HG03139 (cell line): ENCODE results near the gene ANKRD28.
"Not testable (repeated sequence)": the region's sequence is repeated elsewhere in the genome, so short reads cannot be mapped to it uniquely, and the experiment has no call there.

Experiments
- ATAC-seq: cut with Tn5 transposase; IDR thresholded peaks from one replicate; pipeline ENCODE4 v1.9.1; 2021; ENCODE audit not compliant: unreplicated experiment

The ANKRD28 gene

DNA sequence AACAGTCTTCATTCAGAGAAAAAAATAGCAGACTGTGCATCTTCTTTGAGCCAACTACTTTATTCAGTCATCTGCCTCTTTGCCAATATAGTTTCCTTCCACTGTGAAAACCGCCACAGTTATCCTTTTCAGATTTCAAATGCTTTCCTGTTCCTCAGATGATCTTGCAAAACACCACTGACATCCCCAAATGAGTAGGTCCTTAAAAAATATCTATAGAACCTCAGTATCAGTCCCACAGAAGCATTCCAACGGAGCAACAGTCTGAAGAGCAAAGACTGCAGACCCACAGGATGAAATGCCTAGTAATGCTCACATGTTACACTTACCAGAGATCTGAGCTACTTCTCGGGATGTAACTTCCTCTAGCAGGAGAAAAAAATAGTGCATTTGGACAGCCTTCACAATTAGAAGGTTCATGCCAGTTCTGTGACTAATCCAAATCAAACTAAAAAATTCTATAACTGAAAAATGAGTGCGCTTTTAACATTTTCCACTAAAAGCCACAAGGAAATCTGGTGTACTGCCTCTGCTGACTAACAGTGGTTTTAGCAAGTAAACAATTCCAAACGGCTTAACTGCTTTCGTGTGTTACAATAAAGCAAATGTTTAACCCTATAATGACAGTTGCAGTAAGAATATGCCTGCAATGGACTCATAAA is at the start of gene ANKRD28:
Gene ANKRD28, minus strand, starts transcription at position 338 of the 662 bp plus-strand sequence. CDS start 1,458 bp downstream, outside the sequence.
- ATAC-seq = no peak

DNA sequence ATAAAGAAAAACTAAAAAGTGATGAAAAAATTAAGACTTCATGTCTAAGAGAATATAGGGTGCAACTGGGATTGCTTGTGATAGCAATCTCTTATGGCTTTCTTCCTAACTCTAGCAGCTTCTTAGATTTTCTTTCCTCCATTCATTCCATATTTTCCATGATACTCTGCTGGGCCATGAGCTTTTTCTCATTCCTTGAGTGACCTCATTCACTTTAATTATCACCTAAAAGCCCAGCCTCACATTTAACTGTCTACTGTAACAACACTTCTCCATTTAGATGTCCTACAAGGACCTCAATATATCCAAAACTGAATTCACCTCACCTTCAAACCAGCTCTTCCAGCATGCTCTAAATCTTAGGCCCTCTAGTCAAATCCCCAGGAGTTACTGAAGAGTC is 49.5 kb upstream of the ANKRD28 start:
- ATAC-seq = no peak

DNA sequence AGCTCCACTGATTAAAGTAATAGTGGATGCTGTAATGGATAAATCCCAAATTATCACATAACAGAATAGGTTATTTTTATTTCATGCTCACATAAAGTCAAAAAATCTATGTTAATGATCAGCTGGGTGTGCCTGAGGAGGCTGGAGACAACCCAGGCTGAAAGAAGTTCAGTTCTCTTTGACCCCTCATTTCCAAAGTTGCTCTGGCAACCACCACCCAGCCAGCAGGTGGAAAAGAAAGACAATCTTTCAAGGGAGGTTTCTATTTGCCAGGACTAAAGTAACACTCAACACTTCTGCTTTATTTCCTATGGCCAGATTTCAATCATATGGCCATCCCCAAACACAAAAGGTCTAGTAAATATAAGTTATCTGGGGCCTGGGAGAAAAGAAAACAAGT is 48.8 kb upstream of the ANKRD28 start:
- no peak for ATAC-seq

DNA sequence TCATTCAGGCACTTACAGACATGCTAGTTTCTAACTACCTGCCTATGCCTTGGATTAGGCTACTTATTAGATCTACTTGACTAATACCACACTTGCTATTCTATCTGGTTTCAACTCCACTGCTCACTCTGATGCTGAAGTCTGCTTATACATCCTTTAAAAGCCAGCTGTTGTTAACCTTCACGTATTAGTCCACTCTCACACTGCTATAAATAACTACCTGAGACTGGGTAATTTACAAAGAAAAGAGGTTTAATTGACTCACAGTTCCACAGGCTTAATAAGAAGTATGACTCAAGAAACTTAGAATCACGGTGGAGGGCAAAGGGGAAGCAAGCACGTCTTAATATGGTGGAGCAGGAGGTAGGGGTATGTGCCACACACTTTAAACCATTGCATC is 47.7 kb upstream of the ANKRD28 start:
- ATAC-seq = no peak

DNA sequence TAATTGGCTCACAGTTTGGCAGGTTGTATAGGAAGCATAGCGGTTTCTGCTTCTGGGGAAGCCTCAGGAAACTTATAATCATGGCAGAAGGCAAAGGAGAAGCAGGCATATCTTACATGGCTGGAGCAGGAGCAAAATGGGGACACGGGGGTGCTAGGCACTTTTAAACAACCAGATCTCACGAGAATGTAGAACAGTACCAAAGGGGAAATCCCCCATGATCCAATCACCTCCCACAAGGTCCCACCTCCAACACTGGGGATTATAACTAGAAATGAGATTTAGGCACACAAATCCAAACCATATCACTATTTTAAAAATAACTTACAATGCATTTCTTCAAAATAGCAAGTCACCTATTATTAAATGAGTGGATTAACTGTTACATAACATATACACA is 47.1 kb upstream of the ANKRD28 start:
- ATAC-seq = no peak

DNA sequence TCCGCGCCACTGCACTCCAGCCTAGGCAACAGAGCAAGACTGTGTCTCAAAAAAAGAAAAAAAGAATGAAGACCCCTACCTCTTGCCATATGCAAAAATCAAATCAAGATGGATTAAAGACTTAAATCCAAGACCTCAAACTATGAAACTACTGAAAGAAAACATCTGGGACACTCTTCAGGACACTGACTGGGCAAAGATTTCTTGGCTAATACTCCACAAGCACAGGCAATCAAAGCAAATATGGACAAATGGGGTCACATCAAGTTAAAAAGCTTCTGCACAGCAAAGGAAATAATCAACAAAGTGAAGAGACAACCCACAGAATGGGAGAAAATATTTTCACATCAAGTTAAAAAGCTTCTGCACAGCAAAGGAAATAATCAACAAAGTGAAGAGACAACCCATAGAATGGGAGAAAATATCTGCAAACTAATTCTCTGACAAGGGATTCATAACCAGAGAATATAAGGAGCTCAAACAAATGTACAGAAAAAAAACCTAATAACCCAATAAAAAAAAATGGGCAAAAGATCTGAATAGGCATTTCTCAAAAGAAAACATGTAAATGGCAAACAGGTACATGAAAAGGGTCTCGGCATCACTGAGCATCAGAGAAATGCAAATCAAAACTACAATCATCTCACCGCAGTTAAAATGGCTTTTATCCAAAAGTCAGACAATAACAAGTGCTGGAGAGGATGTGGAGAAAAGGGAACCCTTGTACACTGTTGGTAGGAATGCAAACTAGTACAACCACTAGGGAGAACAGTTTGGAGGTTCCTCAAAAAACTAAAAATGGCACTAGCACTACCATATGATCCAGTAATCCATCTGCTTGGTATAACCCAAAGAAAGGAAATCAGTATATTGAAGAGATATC is 43.6 kb upstream of the ANKRD28 start:
- not testable (repeated sequence) for ATAC-seq

DNA sequence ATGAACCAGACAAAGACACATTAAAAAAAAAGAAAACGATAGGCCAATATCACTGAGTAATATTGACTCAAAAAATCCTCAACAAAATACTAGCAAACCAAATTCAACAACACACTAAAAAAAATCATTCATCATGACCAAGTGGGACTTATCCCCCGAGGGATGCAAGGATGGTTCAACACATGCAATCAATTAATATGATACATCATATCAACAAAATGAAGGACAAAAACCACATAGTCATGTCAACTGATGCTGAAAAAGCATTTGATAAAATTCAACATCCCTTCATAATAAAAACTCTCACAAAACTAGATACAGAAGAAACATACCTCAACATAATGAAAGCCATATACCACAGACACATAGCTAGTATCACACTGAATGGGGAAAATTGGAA is 41.8 kb upstream of the ANKRD28 start:
- no peak for ATAC-seq

DNA sequence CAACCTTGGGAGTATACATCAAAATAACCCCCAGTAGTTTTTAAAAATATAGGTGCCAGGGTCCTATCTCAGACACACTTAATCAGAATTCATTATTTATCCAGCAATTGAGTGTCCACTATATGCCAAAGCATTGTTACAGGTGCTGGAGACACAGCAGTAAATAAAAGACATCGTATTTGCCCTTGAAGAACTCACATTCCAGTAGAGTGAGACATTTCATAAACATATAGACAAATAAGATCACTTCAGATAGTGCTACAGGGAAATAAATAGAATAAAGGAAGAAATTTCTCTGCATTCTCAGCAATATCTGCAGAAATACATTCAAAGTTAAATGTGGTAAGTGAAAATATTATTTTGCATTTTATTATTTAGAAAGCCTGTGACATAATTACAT is 34.1 kb upstream of the ANKRD28 start:
- ATAC-seq = no peak

DNA sequence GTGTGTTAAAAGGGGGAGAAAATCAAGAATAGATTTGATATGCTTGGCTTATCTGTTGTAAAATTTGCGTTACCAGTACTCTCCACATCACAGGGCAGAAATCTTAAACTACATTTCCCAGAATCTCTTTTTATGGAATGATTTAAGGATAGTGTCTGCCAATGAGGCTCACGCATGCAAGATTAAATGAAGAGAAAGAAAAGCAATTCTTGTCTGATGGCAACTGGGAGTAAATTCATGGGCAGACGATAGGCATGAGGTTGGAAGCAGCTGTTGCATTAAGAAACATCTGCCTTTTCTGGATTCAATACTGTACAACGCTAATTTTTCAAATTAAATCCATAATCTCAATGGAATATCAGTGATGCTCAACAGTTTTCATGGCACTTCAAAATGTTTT is 27.2 kb upstream of the ANKRD28 start:
- no peak for ATAC-seq

DNA sequence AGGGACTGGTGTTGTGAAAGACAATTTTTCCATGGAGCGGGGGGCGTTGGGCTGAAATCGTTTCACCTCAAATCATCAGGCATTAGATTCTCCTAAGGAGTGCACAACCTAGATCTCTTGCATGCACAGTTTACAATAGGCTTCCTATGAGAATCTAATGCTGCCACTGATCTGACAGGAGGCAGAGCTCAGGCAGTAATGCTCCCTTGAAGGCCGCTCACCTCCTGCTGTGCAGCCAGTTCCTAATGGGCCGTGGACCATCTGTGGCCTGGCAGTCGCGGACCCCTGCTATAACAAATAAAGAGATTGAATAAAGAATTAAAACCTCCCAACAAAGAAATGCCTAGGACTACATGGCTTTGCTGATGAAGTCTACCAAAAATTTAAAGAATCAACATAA is 25.3 kb upstream of the ANKRD28 start:
- ATAC-seq = no peak

DNA sequence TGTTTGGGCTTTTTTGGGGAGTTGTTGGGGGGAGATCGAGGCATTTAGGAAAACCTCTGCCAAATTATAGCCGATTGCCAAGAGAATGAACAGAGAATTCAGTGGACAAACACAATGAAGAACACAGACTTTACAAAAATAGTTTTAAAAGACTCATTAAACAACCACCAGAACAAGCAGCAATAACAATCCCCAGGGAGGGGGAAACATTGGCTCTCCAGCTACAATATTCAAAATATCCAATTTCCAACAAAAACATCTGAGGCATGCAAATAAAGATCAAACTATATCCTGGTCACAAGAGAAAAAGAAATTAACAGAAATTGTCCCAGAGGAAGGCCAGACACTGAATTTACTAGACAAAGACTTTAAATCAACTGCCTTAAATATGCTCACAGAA is 24.5 kb upstream of the ANKRD28 start:
- no peak for ATAC-seq

DNA sequence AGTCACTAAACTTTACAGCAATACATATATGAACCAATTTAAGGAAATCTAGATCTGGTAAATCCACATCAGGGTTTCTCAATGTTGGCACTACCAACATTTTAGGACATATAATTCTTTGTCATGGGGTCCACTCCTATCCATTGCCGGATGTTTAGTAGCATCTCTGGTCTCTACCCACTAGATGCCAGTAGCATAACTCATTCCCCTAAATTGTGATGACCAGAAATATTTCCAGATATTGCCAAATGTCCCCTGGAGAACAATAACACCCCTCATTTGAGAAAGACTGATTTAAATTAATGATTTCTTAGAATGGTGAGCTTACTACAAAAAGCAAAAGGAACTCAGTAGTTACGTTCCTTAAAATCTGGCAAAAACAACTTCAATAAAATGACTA is 23.1 kb upstream of the ANKRD28 start:
- ATAC-seq = no peak

DNA sequence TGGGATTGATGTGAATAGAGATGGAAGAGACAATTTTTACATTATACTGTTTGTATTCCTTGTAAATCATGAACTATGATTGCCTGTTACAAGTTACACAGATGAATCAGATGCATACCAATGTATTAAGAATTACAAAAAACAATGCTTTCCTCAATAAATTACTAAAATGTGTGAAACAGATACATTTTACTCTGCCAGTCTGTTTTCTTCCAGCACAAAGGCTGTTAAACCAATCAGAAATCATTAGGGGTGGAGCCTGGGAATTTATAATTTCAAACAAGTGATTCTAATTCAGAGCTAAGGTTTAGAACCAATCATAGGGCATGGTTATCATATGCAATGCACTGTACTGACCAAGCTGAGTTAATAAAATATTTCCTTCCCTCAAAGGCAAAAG is 21.8 kb upstream of the ANKRD28 start:
- ATAC-seq = no peak

DNA sequence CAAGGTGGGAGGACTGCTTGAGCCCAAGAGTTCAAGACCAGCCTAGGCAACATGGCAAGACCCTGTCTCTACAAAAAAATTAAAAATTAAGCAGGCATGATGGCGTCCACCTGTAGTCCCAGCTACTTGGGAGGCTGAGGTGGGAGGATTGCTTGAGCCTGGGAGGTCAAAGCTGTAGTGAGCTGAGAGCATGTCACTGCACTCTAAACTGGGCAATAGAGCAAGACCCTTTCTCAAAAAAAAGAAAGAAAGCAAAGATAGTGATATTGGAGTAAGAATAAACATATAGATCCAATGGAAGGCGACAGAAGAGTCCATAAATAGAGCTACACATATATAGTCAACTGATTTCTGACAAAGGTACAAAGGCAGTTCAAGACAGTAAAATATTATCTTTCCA is 21.3 kb upstream of the ANKRD28 start:
- no peak for ATAC-seq

DNA sequence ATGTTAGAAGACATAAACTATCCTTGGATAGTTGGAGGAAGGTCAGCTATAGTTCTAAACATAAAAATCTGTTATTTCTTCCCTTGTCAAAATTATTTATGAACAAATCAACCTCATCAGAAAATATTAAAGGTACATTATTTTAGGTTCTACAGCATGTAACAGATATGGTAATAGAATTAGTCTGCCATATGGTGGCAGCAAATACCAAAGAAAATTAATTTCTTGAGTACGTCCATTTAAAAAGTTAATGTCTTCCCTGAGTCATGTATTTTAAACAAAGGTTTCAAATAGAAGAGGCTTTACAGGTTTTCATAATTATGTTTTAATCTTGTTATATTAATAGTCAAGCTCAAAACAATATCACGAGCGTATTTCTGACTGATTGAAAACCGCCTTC is 17.9 kb upstream of the ANKRD28 start:
- no peak for ATAC-seq

DNA sequence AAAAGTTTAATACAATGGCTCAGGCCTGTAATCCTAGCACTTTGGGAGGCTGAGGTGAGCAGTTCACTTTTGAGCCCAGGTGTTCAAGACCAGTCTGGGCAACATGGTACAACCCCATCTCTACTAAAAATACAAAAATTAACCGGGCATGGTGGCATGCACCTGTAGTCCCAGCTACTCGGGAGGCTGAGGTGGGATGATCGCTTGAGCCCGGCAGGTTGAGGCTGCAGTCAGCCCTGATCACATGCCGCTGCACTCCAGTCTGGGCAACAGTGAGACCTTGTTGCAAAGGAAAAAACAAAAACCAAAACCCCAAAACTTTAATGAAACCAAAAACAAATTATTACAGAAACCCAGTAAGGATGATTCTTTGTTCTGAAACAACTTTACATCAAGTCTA is 15.3 kb upstream of the ANKRD28 start:
- not testable (repeated sequence) for ATAC-seq

DNA sequence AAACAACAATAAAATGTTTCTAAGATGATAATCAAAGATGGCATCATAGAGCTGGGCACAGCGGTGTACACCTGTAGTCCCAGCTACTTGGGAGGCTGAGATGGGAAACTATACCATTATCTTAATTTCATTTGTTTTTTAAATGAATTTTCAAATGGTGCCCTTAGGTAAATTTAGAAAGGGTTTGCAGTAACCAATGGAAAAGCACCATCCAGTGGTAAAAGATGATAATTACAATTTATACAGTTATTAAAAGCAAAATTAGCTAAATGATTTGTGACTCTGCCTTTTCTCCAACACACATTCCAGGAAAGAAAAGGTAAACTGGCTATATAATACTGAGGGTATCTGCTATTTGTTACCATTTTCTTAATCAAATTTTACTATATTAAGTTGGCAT is 14.4 kb upstream of the ANKRD28 start:
- ATAC-seq = no peak

DNA sequence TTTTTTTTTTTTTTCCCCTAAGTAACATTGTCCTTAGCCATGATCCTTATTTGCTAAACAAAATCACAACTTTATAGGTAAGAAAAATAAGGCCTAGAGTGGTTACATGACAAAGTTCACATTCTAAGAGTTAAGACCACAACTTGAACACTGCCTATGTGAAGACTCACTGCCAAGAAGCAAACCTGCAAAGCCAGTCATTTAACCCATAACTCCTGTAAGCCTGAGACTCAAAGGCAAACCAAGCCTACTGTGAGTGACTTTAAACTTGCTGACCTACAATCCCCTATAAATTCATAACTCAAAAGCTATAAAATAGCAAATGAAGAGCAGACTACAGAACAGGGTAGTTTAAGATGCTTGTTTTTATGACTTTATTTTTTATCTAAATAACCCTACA is 12.9 kb upstream of the ANKRD28 start:
- ATAC-seq = no peak

DNA sequence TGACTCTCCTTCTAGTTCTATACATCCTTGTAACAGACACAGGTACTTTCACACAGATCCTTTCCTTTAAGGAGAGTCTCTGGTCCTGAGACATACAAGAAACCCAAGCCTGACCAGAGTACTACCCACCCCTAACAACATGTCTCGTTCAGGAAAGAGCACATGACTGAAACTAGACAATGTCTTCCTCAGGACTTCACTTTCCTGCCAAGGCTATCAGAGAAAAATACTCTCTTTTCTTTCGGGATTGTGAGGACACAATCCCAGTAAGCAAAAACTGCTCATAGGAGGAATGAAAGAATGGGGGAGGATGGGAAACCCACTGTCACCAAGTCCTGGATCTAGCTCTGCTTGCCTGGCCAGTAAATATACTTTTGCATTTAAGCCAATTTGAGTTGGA is 11.5 kb upstream of the ANKRD28 start:
- ATAC-seq = no peak

DNA sequence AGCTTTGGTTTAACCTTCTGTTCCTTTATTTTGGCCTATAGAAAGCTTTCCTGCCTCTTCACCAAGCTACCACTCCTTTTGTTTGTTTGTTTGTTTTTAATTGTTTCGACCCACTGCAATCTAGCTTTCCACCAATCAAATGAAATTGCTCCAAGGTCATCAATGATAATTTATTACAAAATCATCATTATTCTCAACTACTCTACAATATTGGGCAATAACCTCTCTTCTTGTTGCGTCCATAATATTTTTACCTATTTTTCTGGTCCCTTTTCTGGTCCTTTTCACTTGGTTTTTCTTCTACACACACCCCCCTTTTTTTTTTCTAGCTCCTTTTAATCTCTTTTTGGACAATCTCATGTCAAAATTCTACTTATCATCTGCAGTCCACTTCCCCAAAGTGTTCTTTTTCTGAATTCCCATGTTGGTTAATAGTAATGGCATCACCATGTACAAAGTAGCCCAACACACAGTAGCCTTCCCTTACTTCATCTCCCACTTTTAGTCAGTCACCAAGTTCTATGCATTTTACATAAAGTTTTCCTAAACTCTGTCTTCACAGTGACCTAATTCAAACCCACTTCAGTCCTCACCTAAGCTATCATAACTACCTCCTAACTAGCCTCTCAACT is 11.0 kb upstream of the ANKRD28 start:
- ATAC-seq = no peak

DNA sequence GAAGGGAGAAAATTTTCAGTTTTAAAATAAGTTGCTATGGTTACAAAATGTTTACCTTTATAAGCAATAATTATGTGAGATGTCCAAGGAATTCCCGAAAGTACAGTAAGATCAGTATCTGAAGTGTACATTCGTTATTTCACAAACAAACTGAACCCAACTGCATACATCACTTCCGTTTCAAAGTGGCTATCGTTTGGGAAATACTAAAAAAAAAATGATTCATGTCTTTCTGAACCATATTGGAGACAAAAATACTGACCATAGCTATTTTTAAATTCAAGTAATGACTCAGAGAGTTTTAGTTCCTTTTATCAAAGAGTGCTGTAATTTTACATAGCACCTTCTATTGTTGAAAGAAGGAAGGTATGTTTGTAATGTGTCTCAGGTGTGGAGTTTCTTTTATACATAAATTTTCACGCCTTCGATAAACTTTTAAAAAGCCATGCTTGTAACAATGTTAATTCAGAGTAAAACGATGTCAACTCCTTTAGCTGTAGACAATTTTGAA is 8.0 kb upstream of the ANKRD28 start:
- peak; percentile 75 for ATAC-seq

DNA sequence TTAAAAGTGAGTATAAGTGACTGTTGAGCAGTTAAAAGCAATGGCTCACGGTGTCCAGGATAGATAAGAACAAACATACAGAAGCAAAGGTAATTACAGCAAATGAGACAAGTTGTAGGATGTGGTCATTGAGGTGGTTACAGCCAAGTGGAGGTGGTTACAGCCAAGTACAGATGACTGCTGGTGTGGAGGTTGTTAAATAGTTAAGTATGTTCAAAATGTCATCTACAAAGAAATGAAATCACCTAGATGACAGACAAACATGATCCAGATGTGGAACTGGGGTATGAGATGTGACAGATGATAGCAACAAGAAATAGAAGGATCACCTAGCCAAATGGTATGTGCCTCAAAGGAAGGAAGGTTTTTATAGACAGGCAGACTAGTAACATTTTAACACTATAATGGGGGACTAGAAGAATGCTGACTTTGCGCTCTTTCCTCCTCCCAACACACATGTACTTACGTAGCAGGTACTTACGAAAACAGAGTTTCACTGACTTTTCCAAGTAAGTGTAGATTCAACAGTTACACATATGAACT is 6.8 kb upstream of the ANKRD28 start:
- ATAC-seq = no peak
